ENCODE data around the gene PPT2.

PPT2 gene

DNA sequence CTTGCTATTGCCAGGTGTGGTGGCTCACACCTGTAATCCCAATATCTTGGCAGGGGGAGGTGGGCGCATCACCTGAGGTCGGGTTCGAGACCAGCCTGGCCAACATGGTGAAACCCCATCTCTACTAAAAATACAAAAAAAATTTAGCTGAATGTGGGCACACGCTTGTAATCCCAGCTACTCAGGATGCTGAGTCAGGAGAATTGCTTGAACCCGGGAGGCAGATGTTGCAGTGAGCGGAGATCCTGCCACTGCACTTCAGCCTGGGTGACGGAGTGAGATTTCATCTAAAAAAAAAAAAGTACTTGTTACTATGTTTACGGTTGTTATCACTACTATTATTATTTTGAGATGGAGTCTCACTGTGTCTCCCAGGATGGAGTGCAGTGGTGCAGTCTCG lies 3.0 kb downstream of the PPT2 start:
- no peak for ATAC-seq (ENCODE audit: low read depth)
- peaks cover 6% of the 10 kb centered on the region for H3K4me1 ChIP-seq (ENCODE audit: insufficient read depth, poor library complexity, severe bottlenecking)
- no peak overlapping the region for H3K27ac ChIP-seq (ENCODE audit: poor library complexity, severe bottlenecking)

DNA sequence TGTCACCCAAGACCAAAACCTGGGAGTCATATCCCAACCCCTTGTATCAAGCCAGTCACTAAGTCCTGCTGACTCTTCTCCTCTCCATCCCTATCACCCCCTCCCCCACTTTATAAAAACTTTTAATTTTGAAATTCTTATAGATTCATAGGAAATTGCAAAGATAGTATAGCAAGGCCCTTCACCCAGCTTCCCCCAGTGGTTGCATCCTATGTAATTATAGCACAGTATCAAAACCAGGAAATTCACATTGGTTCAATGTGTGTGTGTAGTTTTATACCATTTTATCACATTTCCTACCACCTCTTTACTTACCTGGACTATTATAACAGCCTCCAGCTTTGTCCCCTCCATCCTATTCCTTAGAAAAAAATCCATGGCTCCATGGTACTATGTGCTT lies 4.1 kb downstream of the PPT2 start:
- TF ChIP-seq, protein P1, sequence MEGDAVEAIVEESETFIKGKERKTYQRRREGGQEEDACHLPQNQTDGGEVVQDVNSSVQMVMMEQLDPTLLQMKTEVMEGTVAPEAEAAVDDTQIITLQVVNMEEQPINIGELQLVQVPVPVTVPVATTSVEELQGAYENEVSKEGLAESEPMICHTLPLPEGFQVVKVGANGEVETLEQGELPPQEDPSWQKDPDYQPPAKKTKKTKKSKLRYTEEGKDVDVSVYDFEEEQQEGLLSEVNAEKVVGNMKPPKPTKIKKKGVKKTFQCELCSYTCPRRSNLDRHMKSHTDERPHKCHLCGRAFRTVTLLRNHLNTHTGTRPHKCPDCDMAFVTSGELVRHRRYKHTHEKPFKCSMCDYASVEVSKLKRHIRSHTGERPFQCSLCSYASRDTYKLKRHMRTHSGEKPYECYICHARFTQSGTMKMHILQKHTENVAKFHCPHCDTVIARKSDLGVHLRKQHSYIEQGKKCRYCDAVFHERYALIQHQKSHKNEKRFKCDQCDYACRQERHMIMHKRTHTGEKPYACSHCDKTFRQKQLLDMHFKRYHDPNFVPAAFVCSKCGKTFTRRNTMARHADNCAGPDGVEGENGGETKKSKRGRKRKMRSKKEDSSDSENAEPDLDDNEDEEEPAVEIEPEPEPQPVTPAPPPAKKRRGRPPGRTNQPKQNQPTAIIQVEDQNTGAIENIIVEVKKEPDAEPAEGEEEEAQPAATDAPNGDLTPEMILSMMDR (IDR thresholded peaks at IDR 0.05; ENCODE audit: poor library complexity, severe bottlenecking), result no peak
- Histone ChIP-seq H3K4me1 (ENCODE audit: insufficient read depth, poor library complexity, severe bottlenecking) (no peaks in the 10 kb centered on the region), H3K9me3 (ENCODE audit: severe bottlenecking) (no peaks in the 10 kb centered on the region), H3K27me3 (ENCODE audit: insufficient read depth, poor library complexity, severe bottlenecking) (no peaks in the 10 kb centered on the region), H3K36me3 (ENCODE audit: low read depth) (peaks cover 46% of the 10 kb centered on the region), H3K27ac (ENCODE audit: poor library complexity, severe bottlenecking) (no peak overlapping the region), H3K4me3 (ENCODE audit: severe bottlenecking) (no peak overlapping the region)
- ATAC-seq (ENCODE audit: low read depth), result no peak
- DNase-seq (ENCODE audit: low spot score), result no peak

More for the DNA sequence above, 3.0 kb downstream of the PPT2 start:
- TF ChIP-seq, protein P1 (IDR thresholded peaks at IDR 0.05; ENCODE audit: poor library complexity, severe bottlenecking), result no peak
- Histone ChIP-seq H3K36me3 (ENCODE audit: low read depth) (peaks cover 46% of the 10 kb centered on the region), H3K27me3 (ENCODE audit: insufficient read depth, poor library complexity, severe bottlenecking) (no peaks in the 10 kb centered on the region), H3K9me3 (ENCODE audit: severe bottlenecking) (no peaks in the 10 kb centered on the region), H3K4me3 (ENCODE audit: severe bottlenecking) (no peak overlapping the region)
- no peak for DNase-seq (ENCODE audit: low spot score)

DNA sequence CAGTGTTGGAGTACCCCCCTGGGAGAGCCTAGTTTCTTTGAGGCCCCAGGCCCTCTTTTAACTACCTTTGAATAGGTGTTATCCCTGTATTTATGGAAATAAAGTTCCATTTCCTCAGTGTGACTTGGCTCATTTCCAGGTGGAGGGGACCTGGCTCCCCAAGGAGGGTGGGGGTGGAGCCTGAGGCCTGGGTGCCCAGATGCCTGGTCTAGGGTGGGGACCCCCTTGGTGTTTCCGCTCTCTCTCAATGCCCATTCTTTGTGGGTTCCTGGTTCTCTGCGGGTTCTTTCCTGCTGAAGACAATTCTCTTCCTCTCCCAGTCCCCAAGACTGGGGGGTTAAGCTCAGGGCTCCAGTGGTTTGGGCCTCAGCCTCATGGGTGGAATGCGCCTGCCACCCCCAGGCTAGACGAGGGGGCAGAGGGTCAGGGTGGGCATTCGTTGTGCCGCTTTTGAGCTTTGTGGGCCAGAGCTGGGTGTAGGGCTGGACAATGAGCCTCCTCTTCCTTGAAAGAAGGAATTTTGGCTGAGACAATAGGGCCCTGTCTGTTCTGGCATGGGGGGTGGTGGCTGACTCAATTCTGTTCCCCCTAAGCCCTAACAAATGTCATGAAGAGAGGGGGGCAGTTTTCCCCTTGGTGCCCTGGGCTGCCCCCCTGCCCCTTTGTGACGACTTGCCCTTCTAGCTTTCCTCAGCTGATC lies 9.8 kb downstream of the PPT2 start:
- H3K36me3 ChIP-seq (ENCODE audit: low read depth), result peaks cover 36% of the 10 kb centered on the region
- TF ChIP-seq, protein P1 (IDR thresholded peaks at IDR 0.05; ENCODE audit: poor library complexity, severe bottlenecking), result no peak
- H3K9me3 ChIP-seq (ENCODE audit: severe bottlenecking), result no peaks in the 10 kb centered on the region
- no peaks in the 10 kb centered on the region for H3K4me1 ChIP-seq (ENCODE audit: insufficient read depth, poor library complexity, severe bottlenecking)
- H3K27me3 ChIP-seq (ENCODE audit: insufficient read depth, poor library complexity, severe bottlenecking), result no peaks in the 10 kb centered on the region
- no peak overlapping the region for H3K4me3 ChIP-seq (ENCODE audit: severe bottlenecking)
- no peak for DNase-seq (ENCODE audit: low spot score)
- H3K27ac ChIP-seq (ENCODE audit: poor library complexity, severe bottlenecking), result no peak overlapping the region
- no peak for ATAC-seq (ENCODE audit: low read depth)

DNA sequence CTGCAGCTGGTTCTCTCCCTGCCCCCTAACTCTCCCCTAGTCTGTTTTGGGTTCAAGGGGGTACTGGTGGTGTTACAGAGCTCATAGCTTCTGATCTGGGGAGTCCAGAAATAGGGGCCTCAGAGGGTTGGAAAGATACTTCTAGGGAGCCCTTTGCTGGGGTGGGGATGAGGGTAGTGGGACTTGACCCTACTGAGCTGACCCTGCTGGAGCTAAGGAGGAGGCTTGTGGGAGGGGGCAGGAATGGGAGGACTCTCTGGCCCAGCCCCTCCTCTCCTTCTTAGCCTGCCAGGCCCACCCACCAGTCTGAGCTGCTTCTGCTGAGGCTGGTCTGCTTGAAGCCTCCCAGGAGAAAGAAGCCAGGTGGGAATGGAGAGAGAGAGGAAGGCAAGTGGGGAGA lies 10.4 kb downstream of the PPT2 start, which contains the start of gene EGFL8:
Gene EGFL8 (plus strand): TSS at position 301 of the 400 bp plus-strand sequence. CDS start 1,571 bp downstream, outside the sequence.
- DNase-seq (ENCODE audit: low spot score) (no peak), ATAC-seq (ENCODE audit: low read depth) (no peak)
- Histone ChIP-seq H3K27ac (ENCODE audit: poor library complexity, severe bottlenecking) (no peak within 1 kb of the TSS), H3K4me3 (ENCODE audit: severe bottlenecking) (no peak within 1 kb of the TSS), H3K4me1 (ENCODE audit: insufficient read depth, poor library complexity, severe bottlenecking) (no peaks in the 10 kb centered on the region), H3K9me3 (ENCODE audit: severe bottlenecking) (no peaks in the 10 kb centered on the region), H3K36me3 (ENCODE audit: low read depth) (peaks cover 37% of the 10 kb centered on the region), H3K27me3 (ENCODE audit: insufficient read depth, poor library complexity, severe bottlenecking) (no peaks in the 10 kb centered on the region)
- TF ChIP-seq, protein P1 (IDR thresholded peaks at IDR 0.05; ENCODE audit: poor library complexity, severe bottlenecking), result no peak

DNA sequence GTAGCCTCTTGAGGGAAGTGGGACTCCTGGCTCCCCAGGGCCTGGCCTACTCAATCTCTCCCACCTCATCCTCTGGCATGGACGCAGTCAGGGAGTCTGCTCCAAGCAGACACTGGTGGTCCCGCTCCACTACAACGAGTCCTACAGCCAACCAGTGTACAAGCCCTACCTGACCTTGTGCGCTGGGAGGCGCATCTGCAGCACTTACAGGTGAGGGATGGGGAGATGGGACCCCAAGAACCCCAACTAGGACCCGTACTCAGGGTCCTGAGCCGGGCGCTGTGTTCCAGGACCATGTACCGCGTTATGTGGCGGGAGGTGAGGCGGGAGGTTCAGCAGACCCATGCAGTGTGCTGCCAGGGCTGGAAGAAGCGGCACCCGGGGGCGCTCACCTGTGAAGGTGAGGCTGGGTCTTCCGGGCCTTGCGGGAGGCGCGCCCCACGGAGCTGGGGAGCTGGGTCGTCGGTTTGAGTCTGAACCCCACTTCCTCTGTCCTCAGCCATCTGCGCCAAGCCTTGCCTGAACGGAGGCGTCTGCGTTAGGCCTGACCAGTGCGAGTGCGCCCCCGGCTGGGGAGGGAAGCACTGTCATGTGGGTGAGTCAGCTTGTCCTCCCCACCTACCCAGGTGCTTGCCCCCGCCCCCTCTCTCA lies 12.6 kb downstream of the PPT2 start:
- ATAC-seq (ENCODE audit: low read depth) (no peak), DNase-seq (ENCODE audit: low spot score) (no peak)
- H3K27me3 ChIP-seq (ENCODE audit: insufficient read depth, poor library complexity, severe bottlenecking), result no peaks in the 10 kb centered on the region
- TF ChIP-seq, protein P1 (IDR thresholded peaks at IDR 0.05; ENCODE audit: poor library complexity, severe bottlenecking), result no peak
- no peaks in the 10 kb centered on the region for H3K9me3 ChIP-seq (ENCODE audit: severe bottlenecking)
- H3K4me3 ChIP-seq (ENCODE audit: severe bottlenecking), result no peak overlapping the region
- H3K27ac ChIP-seq (ENCODE audit: poor library complexity, severe bottlenecking), result no peak overlapping the region
- H3K4me1 ChIP-seq (ENCODE audit: insufficient read depth, poor library complexity, severe bottlenecking), result no peaks in the 10 kb centered on the region
- peaks cover 44% of the 10 kb centered on the region for H3K36me3 ChIP-seq (ENCODE audit: low read depth)

Measured in RWPE2 (cell line).